K562 (cell line): ENCODE data around the gene UCP3. TPM values are rescaled to one million over a fixed set of nuclear protein-coding genes. Genes with fewer than 3 reads are reported as not detected.

Experiments used
- ATAC-seq: fragments of 200-7000 bp; cut with Tn5 transposase; 3 replicates; pipeline ENCODE4 v1.9.1; 2020; ENCODE audit warnings: moderate library complexity
- BruUV-seq: library from RNA; stranded (reverse); fragments of 400-500 nt; replicated peaks from 2 replicates; lab custom pipeline; 2021; lab: Mats Ljungman, UMichigan
- CTCF ChIA-PET: fragments of 300-600 bp; formaldehyde crosslinking; extraction: SDS; loops from one replicate; lab custom pipeline; 2021; ENCODE audit warnings: low intra/inter-chr PET ratio; lab: Yijun Ruan, JAX
- POLR2A ChIA-PET: fragments of 300-600, 350-650 bp; sonication (Branson Sonifier 250); formaldehyde crosslinking; extraction: SDS; loops from one replicate; lab custom pipeline; 2021; ENCODE audit warnings: antibody characterized with exemption, inconsistent platforms; lab: Yijun Ruan, JAX
- DNase-seq, 4 experiments: peaks; one replicate each; pipeline versions ENCODE4 v3.0.0 to v3.0.0-alpha.2; 2011 to 2018; ENCODE audit warnings: low spot score in 3 of 4, mixed read lengths in 3 of 4; ENCODE audit errors: extremely low read depth in 1 of 4
- FAIRE-seq: peaks from 2 replicates; lab custom pipeline; 2011; peaks lifted over from hg19 to GRCh38; lab: Jason Lieb, UNC
- H2AFZ ChIP-seq: 2 replicates; pipeline ENCODE4 v1.6.0; 2011; ENCODE audit warnings: low read depth, low read length, control low read depth, inconsistent platforms
- H3K27ac ChIP-seq: fragments of 200-600 bp; 3 replicates; pipeline ENCODE4 v1.8.0; 2011; ENCODE audit warnings: low read depth, mild to moderate bottlenecking, control low read depth, inconsistent platforms, low read length, moderate library complexity, mixed read lengths; ENCODE audit errors: extremely low read depth
- H3K27me3 ChIP-seq, 2 experiments: fragments of 300-600 bp in 1 of 2; 2 replicates in 1 of 2; 3 replicates in 1 of 2; pipeline versions ENCODE4 v1.6.0 to v1.8.0; 2011; ENCODE audit warnings: inconsistent platforms in 2 of 2, low read length in 2 of 2, mild to moderate bottlenecking in 1 of 2, mixed read lengths in 1 of 2, moderate library complexity in 1 of 2; ENCODE audit not compliant: control insufficient read depth in 2 of 2, insufficient read depth in 2 of 2
- H3K36me3 ChIP-seq: fragments of 300-600 bp; 3 replicates; pipeline ENCODE4 v1.8.0; 2011; ENCODE audit warnings: mild to moderate bottlenecking, low read length, inconsistent platforms; ENCODE audit not compliant: control insufficient read depth, insufficient read depth
- H3K4me1 ChIP-seq, 2 experiments: fragments of 200-600 bp in 1 of 2; replicated peaks in 1 of 2; 2 replicates in 1 of 2; 3 replicates in 1 of 2; pipeline versions ENCODE4 v1.5.1 to v1.8.0; 2011; ENCODE audit warnings: inconsistent platforms in 2 of 2, low read length in 2 of 2, mild to moderate bottlenecking in 1 of 2, mixed read lengths in 1 of 2, moderate library complexity in 1 of 2; ENCODE audit not compliant: control insufficient read depth in 2 of 2, insufficient read depth in 2 of 2
- H3K4me2 ChIP-seq: 2 replicates; pipeline ENCODE4 v1.6.1; 2011; ENCODE audit warnings: low read length, control low read depth, inconsistent platforms, mixed read lengths; ENCODE audit not compliant: insufficient read depth
- H3K4me3 ChIP-seq: fragments of 200-600 bp; sonication (generic), shearing (Covaris generic); 2 replicates; pipeline ENCODE4 v1.5.1; 2016; ENCODE audit warnings: control low read depth, inconsistent platforms
- H3K79me2 ChIP-seq: fragments of 200-600 bp; 3 replicates; pipeline ENCODE4 v1.8.0; 2011; ENCODE audit warnings: low read length, inconsistent platforms; ENCODE audit not compliant: control insufficient read depth, insufficient read depth
- H3K9ac ChIP-seq, 2 experiments: 2 replicates each; pipeline versions ENCODE4 v1.6.0 to v1.6.1; 2011; ENCODE audit warnings: low read depth in 2 of 2, low read length in 2 of 2, control low read depth in 1 of 2, inconsistent platforms in 1 of 2, mild to moderate bottlenecking in 1 of 2, mixed read lengths in 1 of 2; ENCODE audit not compliant: insufficient read depth in 1 of 2
- H3K9me1 ChIP-seq: one replicate; pipeline ENCODE4 v1.6.0; 2011; ENCODE audit warnings: inconsistent platforms, mild to moderate bottlenecking, low read length, moderate library complexity; ENCODE audit not compliant: control insufficient read depth, insufficient read depth
- H3K9me3 ChIP-seq: replicated peaks from 2 replicates; pipeline ENCODE4 v1.5.1; 2011; ENCODE audit warnings: low read depth, low read length, inconsistent platforms; ENCODE audit not compliant: control insufficient read depth, insufficient read depth
- H4K20me1 ChIP-seq: replicated peaks from 2 replicates; pipeline ENCODE4 v1.6.1; 2011; ENCODE audit warnings: low read length, inconsistent platforms, mixed read lengths; ENCODE audit not compliant: control insufficient read depth, insufficient read depth
- CTCF ChIP-seq, 3 experiments: IDR thresholded peaks in 2 of 3; conservative IDR thresholded peaks in 1 of 3; 2 replicates each; pipeline ENCODE4 v1.5.1; 2011 to 2012; ENCODE audit warnings: low read length in 3 of 3, mild to moderate bottlenecking in 3 of 3, control low read depth in 2 of 3, improper control_type of control experiment in 1 of 3, inconsistent platforms in 1 of 3, low read depth in 1 of 3, mixed read lengths in 1 of 3, moderate library complexity in 1 of 3; ENCODE audit not compliant: insufficient read depth in 2 of 3
- ELF1 ChIP-seq: fragments of 200-800 bp; sonication (Bioruptor generic); IDR thresholded peaks from 2 replicates; pipeline ENCODE4 v1.6.1; 2016; ENCODE audit warnings: missing genetic modification characterization, missing compliant biosample characterization
- WGBS: fragments of 100-300 bp; shearing (Covaris generic); methylation state at CpG from one replicate; pipeline ENCODE4 v1.1.6; 2016; ENCODE audit warnings: low coverage, mixed read lengths; ENCODE audit not compliant: insufficient coverage; ENCODE audit errors: missing lambda C conversion rate; 5-methylcytosine and 5-hydroxymethylcytosine counted together
- in situ Hi-C: fragments of 300-500 bp; cut with MboI; formaldehyde crosslinking; loops from 4 replicates; pipeline ENCODE4 v1.15.0; 2018; ENCODE audit warnings: inconsistent platforms, mixed read lengths
- intact Hi-C: fragments of 100-400 bp; cut with micrococcal nuclease; formaldehyde crosslinking; loops from 2 replicates; pipeline ENCODE4 v1.14.2; 2022
- polyA plus RNA-seq, 8 experiments: library from polyadenylated mRNA; depleted of rRNA in 4 of 8; stranded (reverse) in 5 of 8; unstranded in 3 of 8; fragments of >200 nt; fragmentation: Nextera tagmentation in 2 of 8; fragmentation: Illumina TruSeq in 1 of 8; extraction: Ambion mirVana in 2 of 8; extraction: Trizol in 1 of 8; gene quantifications; 2 replicates each; pipeline versions ENCODE4 v1.2.1 to v1.2.3, GENCODE V29; 2011 to 2014; ENCODE audit warnings: inconsistent platforms in 1 of 8, missing spikeins in 1 of 8
- total RNA-seq, 7 experiments: library from RNA; depleted of rRNA in 6 of 7; stranded (reverse); fragments of >200 nt in 6 of 7; fragmentation: Illumina TruSeq in 2 of 7; extraction: Trizol in 2 of 7; gene quantifications; 2 replicates each; pipeline versions ENCODE4 v1.2.1 to v1.2.3, GENCODE V29; 2011 to 2021; ENCODE audit warnings: low replicate concordance in 1 of 7

UCP3 gene
- total and polyA plus RNA-seq, 9 of the 15 experiments (the other 6 are each of a cell fraction or from before 2014, with no cell fraction given) = 0.05 to 0.65 (median 0.25) TPM; not detected in 2

- peaks cover 5% of the 10 kb centered on the region for H3K9me1 ChIP-seq
- ATAC-seq (no peak), DNase-seq (no peak), FAIRE-seq (no peak)
- no peak overlapping the region for H3K4me2 ChIP-seq
- H3K27ac ChIP-seq = no peak overlapping the region
- TF ChIP-seq CTCF (IDR thresholded peaks at IDR 0.05 in 2 of 3, conservative IDR thresholded peaks at IDR 0.05 in 1 of 3; ENCODE audit: insufficient read depth in 2 of 3, low read depth in 1 of 3, low read length in 3 of 3) = peak; percentile 17 to 37 (median 23); a peak in 2 of 6 replicates
- no peak for TF ChIP-seq ELF1 (tag)
- no peaks in the 10 kb centered on the region for H3K79me2 ChIP-seq
- intact Hi-C loops = loop anchor here (5.0 kb wide), 1 partner anchor 74 kb away; no protein-coding TSS in a partner anchor
- H3K27me3 ChIP-seq = no peaks in the 10 kb centered on the region
- WGBS = 83% methylated on average over 6 of the region's 8 CpGs
- no peaks in the 10 kb centered on the region for H3K9me3 ChIP-seq
- no TSS peak for BruUV-seq
- H3K36me3 ChIP-seq = no peaks in the 10 kb centered on the region; the same call in 2 of the 3 replicates
- H3K9ac ChIP-seq = peak overlapping the region in 1 of 2 experiments; percentile 31; a peak in 2 of 4 replicates
- ChIA-PET CTCF (no interaction called here), POLR2A (interaction anchor here (0.6 kb wide), 1 partner anchor 18 kb away, joined by 3 read pairs; no protein-coding TSS in a partner anchor)
- peaks cover 6% of the 10 kb centered on the region; the same call in 1 of the 2 replicates for H4K20me1 ChIP-seq
- no peak overlapping the region for H2AFZ ChIP-seq
- H3K4me1 ChIP-seq = peaks cover 65 to 68% of the 10 kb centered on the region in 2 experiments
- no peak overlapping the region for H3K4me3 ChIP-seq
- in situ Hi-C loops = no loop called here
These were observed 4.3 kb upstream of the UCP3 start for GRCh38 chr11:74013141-74013540.
